Measurements from ENCODE around the gene BLM.

The BLM gene

DNA sequence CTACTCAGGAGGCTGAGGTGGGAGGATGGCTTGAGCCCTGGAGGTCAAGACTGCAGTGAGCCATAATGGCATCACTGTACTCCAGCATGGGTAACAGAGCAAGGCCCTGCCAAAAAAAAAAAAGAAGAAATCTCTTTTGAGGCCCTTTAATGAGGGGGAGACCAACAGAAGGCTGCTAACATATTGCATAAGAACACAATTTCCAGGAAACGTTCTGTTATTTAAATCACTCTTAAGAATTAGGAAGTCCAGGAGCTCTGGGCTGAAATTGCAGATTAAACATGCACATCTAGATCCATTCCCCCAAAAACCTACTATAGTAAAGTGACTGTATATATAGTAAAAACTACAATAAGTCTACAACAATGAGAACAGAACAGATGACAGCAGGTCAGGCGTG lies 16.1 kb upstream of the BLM start:
- Mint-ChIP-seq H3K36me3 (ENCODE audit: low read depth) (peaks cover 40% of the 10 kb centered on the region), H3K4me3 (no peak overlapping the region), H3K27ac (peak overlapping the region; percentile 36), H3K4me1 (no peaks in the 10 kb centered on the region), H3K9me3 (peaks cover 24% of the 10 kb centered on the region), H3K27me3 (ENCODE audit: low read depth, poor library complexity) (peaks cover 3% of the 10 kb centered on the region)
- TF ChIP-seq, protein P1, sequence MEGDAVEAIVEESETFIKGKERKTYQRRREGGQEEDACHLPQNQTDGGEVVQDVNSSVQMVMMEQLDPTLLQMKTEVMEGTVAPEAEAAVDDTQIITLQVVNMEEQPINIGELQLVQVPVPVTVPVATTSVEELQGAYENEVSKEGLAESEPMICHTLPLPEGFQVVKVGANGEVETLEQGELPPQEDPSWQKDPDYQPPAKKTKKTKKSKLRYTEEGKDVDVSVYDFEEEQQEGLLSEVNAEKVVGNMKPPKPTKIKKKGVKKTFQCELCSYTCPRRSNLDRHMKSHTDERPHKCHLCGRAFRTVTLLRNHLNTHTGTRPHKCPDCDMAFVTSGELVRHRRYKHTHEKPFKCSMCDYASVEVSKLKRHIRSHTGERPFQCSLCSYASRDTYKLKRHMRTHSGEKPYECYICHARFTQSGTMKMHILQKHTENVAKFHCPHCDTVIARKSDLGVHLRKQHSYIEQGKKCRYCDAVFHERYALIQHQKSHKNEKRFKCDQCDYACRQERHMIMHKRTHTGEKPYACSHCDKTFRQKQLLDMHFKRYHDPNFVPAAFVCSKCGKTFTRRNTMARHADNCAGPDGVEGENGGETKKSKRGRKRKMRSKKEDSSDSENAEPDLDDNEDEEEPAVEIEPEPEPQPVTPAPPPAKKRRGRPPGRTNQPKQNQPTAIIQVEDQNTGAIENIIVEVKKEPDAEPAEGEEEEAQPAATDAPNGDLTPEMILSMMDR (IDR thresholded peaks at IDR 0.05), result no peak
- DNase-seq, result no peak

DNA sequence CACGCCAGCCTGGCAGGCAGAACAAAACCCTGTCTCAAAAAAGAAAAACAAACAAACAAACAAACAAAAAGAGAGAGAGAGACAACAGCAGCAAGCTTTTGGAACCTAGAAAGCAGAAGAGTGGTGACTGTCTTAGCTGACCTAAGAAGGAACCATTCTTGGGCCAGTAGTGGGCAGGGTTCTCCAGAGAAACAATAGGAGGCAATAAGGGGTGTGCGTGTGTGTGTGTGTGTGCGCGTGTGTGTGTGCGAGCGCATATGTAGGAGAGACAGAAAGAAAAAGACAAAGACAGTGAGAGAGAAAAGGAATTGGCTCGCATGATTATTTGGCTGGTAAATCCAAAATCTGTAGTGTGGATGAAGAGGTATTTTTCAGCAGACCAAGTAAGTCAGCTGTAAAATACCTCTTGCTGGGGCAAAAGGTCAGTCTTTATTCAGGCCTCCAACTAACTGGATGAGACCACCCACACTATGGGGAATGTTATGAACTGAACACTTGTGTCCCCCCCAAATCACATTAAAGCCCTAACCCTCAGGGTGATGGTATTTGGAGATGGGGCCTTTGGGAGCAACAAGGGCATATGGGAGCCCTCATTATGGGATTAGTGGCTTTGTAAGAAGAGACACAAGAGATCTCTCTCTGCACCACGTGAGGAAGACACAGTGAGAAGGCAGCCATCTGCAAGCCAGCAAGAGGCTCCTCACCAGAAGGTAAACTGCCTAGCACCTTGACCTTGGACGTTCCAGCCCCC lies 15.1 kb upstream of the BLM start:
- no peak overlapping the region for H3K27ac Mint-ChIP-seq

DNA sequence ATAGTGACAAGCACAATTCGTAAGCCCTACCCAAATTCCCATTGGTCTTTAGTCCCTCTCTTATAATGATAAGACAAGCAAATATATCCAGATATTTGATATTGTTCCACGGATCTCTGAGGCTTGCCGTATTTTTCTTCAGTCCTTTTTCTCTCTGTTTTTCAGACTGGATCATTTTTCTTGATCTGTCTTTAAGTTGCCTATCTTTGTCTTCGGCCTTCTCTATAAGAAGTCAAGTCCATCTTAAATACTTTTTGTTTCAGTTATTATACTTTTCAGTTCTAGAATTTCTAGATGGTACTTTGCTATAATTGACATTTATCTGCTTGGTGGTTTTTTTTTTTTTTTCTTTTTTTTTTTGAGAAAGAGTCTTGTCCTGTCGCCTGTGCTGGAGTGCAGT lies 13.7 kb upstream of the BLM start:
- Mint-ChIP-seq H3K27me3 (ENCODE audit: low read depth, poor library complexity) (no peaks in the 10 kb centered on the region), H3K4me3 (no peak overlapping the region), H3K36me3 (ENCODE audit: low read depth) (peaks cover 42% of the 10 kb centered on the region), H3K27ac (no peak overlapping the region), H3K9me3 (peaks cover 24% of the 10 kb centered on the region), H3K4me1 (peaks cover 2% of the 10 kb centered on the region)
- DNase-seq, result no peak
- TF ChIP-seq, protein P1 (IDR thresholded peaks at IDR 0.05), result no peak

More for the DNA sequence above, 15.1 kb upstream of the BLM start:
- H3K4me3 Mint-ChIP-seq, result no peak overlapping the region
- H3K9me3 Mint-ChIP-seq, result peaks cover 24% of the 10 kb centered on the region
- H3K4me1 Mint-ChIP-seq, result no peaks in the 10 kb centered on the region
- peaks cover 43% of the 10 kb centered on the region for H3K36me3 Mint-ChIP-seq (ENCODE audit: low read depth)
- TF ChIP-seq, protein P1 (IDR thresholded peaks at IDR 0.05), result no peak
- peaks cover under 1% of the 10 kb centered on the region for H3K27me3 Mint-ChIP-seq (ENCODE audit: low read depth, poor library complexity)
- no peak for DNase-seq

DNA sequence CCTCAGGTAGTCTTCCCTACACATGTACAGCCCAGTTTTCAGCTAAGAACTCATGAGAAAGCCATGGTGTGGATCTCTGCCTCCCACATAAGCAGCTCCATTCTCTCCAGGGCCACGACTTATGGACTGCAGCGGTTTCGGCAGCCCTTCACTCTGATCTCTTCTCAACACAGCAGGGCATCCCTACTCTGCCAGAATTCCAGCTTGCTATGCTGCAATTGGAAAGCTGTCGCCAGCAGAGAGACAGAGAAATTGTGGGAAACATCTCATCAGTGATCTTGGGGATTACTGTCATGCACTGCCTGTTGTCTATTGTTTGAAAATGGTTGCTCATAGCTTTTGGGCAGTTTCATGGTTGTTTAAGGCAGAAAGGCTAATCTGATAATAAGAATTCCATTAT lies 11.9 kb upstream of the BLM start:
- Mint-ChIP-seq H3K4me1 (peaks cover 5% of the 10 kb centered on the region), H3K27me3 (ENCODE audit: low read depth, poor library complexity) (no peaks in the 10 kb centered on the region), H3K36me3 (ENCODE audit: low read depth) (peaks cover 41% of the 10 kb centered on the region), H3K4me3 (no peak overlapping the region), H3K9me3 (peaks cover 24% of the 10 kb centered on the region), H3K27ac (no peak overlapping the region)
- TF ChIP-seq, protein P1 (IDR thresholded peaks at IDR 0.05), result no peak
- no peak for DNase-seq

DNA sequence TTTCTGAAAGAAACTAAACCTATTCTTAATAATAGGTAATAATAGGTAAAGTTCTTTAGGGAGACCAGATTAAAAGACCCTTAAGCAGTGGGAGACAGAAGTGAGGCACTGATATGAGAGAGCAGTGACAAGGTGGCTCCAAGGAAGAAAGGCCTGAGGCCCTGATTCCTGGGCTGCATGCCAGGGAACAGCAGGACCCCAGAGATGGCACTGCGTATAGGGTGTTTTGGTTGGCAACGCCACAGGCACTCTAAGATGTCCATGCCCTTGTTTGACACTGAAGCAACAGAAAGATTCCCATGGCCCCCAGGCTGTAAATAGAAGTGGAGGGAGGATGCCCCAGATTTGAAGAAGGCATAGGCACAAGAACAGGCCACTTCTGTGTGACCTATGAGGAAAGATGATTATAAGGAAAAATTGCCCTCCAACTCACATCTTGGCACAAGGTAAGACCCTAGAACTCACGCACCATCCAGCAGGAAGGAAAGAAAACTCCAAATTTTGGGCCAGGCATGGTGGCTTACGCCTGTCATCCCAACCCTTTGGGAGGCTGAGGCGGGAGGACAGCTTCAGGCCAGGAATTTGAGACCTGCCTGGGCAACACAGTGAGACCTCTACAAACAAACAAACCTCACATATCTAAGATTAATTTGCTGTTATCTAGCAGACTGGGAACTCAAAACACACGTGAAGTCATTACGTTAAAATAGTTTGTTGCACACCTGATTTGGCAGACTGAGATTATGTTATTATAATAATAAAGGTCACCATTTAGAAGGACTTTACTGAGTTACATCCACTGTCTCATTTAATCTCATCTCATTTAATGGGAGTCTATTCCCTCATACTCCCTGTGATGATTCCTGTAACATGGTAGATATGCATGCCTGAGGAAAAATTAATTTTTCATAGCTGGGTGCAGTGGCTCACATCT lies 10.5 kb upstream of the BLM start:
- Mint-ChIP-seq H3K27me3 (ENCODE audit: low read depth, poor library complexity) (no peaks in the 10 kb centered on the region), H3K27ac (peak overlapping the region; percentile 24), H3K36me3 (ENCODE audit: low read depth) (peaks cover 40% of the 10 kb centered on the region), H3K9me3 (peaks cover 24% of the 10 kb centered on the region), H3K4me1 (peaks cover 5% of the 10 kb centered on the region), H3K4me3 (no peak overlapping the region)
- TF ChIP-seq, protein P1 (IDR thresholded peaks at IDR 0.05), result no peak
- no peak for DNase-seq

Data from nephron progenitor cell (in vitro differentiated cells).